Measurements from ENCODE around the gene CHST12.
"Not testable (repeated sequence)": the region's sequence is repeated elsewhere in the genome, so short reads cannot be mapped to it uniquely, and the experiment has no call there.

The CHST12 gene

DNA sequence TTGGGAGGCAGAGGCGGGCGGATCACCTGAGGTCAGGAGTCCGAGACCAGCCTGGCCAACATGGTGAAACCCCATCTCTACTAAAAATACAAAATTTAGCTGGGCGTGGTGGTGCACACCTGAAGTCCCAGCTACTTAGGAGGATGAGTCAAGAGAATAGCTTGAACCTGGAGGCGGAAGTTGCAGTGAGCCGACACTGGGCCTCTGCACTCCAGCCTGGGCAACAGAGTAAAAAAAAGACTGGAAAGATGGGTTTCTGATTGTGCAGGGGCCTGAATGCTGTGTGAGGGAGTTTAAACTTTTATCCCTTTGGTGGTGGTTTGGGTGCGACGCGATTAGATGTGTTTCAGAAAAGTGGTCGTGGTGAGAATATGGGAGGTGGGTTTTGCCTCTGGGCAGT lies 1.8 kb downstream of the CHST12 start:
- DNase-seq, result no peak

DNA sequence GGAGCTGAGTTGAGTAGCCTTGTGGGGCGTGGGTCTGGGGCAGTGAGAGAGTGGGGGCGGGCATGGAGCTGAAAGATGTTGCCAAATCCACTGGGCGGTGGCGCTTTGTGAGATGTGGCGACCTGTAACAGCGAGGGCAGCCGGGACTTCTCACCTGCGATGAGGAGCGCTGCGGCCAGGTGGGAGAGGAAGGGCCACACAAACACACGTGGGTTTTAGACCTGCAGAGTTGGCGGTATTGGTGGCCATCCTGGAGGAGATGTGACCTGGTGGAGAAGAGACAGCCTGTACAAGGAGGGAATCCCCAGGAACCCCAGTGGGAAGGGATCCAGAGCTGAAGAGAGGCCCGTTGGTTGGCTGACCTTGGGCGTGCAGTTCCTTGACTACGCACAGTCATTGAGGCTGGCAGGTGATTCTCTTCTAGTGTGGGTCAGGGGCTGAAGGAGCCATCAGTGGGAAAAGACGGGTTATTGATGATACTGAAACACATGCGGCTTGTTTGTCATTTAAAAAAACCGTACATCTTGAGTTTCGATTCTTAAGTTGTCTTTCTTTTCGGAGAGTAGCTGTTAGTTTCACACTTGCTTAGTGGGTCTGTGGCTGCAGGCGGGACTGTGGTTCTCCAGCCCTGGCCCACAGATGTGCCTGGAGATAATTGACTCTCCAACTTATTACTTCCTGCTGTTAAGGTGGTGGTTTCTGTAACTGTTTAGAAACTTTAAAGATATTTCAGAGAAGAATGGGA lies 2.4 kb downstream of the CHST12 start:
- DNase-seq, result peak; percentile 35 to 41

DNA sequence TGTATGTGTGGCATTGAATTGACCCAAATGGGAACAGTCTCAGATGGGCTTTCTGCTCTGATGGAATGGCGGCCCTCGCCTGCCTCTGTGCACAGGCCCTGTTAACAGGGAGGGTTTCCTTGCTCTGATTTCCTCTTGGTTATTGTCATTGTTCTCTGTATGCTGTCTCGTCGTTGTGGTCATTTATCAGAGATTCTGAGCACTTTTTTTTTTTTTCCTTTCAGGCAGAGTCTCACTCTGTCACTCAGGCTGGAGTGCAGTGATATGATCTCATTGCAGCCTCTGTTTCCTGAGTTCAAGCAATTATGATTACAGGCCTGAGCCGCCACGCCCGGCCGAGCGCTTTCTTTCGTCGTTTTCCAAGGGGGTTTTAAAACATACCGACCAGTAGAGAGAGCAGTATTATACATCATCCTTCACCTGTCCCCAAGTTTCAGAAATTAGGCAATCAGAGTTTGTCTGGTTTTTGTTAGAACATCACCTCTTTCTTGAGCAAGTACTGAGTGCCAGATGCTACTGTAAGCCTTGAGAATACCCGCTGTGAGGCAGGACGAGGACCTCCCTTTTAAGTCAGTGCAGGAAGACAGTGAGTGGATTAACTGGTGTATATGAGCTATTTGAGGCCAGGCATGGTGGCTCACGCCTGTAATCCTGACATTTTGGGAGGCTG lies 6.5 kb downstream of the CHST12 start:
- DNase-seq, result no peak

DNA sequence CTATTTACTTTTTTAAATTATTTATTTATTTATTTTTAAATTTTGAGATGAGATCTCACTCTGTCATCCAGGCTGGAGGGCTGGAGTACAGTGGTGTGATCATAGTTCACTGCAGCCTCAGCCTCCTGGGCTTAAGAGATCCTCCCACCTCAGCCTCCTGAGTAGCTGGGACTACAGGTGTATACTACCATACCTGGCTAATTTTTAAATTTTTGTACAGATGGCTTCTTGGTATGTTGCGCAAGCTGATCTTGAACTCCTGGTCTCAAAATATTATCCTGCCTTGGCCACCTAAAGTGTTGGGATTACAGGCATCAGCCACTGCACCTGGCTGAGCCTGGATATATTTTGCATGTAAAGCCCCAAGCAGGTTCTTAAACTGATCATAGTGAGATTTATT lies 7.6 kb downstream of the CHST12 start:
- no peak for DNase-seq

DNA sequence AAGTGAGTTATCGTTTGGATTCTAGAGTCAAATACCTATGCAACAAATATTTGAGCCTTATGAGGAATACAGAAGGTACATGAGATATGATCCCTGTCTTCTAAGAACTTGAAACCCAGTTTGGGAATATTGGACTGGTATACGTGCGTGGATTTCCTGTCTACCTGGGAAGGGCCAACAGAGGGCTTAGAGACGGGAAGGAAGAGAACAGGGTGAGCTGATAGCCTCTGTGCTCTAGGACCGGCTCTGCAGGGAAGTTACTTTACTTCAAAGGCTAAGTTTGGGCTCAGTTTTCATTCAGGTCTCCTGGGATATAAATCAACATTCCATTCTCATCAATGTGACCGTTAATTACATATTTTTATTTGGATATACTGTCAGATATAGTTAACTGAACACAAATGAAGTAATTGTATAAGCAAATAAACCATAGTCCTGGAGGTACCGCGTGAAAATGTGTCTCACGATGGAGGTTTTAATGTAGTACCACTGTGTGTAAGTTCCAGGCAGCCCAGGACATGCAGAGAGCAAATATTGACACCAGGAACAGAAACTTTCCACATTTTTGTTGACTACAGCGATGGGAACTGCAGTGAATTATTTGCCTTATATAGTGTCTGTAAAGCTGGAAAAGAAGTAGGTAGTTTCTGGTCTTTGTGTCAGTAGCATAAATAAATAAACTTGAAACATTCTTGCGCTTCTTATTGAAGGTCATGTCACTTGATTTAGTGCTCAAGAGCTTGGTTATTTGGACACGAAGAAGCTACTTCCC lies 8.6 kb downstream of the CHST12 start:
- no peak for DNase-seq

DNA sequence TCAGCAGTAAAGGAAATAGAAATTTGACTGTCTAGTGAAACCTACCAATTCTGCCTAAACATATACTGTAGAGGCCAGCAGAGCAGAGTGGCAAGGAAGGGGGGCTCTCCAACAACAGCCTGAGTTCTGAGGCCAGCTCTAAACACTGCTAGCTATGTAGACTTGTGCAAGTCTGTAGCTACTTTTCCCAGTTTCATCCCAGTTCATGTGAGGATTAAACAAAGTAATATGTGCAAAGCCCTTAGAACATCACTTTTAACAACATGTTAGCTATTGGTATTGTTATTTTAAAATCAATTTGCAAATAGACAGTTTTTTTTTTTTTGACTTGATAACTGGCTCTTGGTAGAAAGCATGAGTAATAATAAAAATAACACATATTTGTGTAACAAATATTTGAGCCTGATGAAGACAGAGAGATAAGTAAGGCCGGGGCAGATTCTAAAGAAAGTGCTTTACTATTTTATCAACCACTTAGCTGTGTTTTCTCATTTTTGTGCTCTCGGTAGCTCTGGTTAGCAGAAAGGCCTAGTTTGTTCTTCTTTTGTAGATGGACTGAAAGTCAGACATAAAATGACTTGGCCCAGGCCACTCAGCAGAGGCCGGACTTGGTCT lies 9.3 kb downstream of the CHST12 start:
- no peak for DNase-seq

DNA sequence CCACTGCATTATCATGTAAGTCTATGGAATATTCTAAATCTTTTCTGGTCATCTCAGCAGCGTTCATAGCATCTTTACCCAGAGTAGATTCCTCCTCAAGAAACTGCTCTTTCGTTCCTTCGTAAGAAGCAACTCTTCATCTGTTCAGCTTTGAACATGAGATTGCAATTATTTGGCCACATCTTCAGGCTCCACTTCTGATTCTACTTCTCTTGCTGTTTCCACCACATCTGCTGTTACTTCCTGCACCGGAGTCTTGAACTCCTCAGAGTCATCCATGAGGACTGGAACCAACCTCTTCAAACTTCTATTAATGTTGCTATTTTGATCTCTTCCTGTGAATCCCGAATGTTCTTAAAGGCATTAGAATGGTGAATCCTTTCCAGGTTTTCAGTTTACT lies 12.7 kb downstream of the CHST12 start:
- no peak for DNase-seq

DNA sequence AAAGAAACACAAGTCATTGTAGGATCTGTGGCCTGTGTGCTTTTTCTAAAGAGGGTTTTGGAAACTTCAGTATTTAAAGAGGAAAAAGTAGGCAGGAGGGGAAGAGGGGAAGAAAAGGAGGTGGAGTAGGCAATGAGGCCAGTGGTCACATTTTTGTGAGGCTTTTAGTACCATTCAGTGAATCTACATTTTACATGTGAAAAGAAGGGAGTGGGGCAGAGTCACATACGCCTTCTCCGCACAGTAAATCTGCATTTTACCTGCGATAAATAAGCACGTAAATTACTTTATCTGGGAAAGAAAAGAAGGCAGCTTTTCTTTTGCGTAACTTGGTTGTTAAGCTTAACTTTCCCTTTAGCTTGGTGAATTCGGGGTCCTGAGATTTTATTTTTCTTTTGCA lies 13.2 kb downstream of the CHST12 start:
- DNase-seq, result no peak

DNA sequence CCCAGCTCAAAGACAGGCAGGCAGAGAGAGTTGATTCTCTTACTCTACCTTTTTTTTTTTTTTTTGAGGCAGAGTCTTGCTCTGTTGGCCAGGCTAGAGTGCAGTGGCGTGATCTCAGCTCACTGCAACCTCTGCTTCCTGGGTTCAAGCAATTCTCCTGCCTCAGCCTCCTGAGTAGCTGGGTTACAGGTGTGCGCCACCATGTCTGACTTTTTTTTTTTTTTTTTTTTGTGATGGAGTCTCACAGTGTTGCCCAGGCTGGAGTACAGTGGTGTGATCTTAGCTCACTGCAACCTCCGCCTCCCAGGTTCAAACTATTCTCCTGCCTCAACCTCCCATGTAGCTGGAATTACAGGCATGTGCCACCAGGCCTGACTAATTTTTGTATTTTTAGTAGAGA lies 13.8 kb downstream of the CHST12 start:
- DNase-seq, result not testable (repeated sequence)

DNA sequence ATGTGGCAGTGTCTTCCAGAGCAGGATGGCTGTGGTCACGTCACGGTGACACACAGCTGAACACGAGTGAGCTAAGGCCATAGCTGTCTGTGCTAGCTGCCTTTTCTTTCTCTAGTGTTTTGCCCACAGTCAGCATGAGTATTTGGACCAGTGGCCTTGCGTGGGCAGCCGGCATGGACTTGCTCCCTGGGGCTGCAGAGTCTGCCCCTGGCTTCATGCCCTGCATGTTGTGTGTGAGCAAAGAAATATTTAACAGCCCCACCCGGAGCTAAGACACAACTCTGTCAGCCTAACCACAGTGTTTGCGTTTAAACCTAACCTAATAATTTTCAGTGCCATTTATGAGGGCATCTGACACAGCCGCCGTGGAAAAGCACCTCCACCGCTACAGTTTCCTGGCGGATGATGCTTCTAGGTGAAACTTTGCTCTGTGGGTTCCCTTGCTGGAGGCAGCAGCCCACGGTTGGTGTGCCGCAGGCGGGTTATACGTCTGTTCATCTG lies 14.6 kb downstream of the CHST12 start:
- DNase-seq, result no peak

DNA sequence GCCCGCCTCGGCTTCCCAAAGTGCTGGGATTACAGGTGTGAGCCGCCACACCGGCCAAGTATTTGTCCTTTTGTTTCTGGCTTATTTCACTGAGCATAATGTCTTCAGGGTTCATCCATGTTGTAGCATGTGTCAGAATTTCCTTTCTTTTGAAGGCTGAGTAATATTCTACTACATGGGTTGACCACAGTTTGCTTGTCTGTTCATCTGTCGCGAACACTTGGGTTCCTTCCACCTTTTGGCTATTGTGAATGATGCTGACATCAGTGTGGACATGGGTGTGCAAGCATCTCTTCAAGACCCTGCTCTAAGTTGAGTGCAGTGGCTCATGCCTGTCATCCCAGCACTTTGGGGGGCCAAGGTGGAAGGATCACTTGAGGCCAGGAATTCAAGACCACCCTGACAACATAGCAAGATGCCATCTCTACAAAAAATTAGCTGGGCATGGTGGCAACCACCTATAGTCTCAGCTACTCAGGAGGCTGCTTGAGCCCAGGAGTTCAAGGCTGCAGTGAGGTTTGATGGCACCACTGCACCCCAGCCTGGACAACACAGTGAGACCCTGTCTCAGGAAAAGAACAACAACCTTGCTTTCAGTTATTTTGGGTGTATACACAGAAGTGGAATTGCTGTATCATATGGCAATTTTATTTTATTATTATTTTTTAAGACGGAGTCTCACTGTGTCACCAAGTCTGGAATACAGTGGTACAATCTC lies 17.0 kb downstream of the CHST12 start:
- DNase-seq, result no peak

DNA sequence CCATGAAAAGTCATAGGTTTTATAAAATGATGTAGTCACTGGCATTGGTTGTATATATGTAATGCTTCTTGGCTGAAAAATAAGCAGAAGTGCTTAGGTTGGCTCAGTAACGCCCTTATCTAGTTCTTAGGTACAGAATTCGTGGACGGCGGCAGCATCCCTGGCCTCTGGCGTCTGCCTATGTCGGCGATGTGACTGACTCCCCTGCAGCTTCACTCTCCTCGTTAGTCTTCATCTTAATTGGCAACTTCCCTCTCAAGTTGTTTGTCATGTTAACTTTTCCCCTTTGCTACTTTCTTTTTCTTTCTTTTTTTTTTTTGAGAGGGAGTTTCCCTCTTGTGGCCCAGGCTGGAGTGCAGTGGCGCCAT lies 18.5 kb downstream of the CHST12 start:
- no peak for DNase-seq

DNA sequence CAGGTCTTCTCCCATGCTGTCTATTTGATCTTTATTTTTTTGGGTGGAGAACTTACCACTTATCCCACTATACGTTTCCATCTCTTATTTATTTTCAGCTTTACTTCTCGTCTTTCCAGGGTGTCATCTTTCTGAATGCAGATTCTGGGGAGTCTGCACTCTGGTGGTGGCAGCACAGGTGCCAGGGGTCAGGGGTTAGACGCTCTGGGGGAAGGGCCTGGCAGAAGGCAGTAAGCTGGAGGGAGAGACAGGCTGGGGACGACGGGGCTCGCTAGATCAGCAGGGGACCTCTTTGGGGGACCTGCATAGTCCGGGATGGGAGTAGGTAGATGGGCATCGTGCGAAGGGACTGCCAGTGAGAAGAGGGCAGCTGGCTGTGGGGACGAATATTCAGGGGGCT lies 22.3 kb downstream of the CHST12 start:
- DNase-seq, result no peak

DNA sequence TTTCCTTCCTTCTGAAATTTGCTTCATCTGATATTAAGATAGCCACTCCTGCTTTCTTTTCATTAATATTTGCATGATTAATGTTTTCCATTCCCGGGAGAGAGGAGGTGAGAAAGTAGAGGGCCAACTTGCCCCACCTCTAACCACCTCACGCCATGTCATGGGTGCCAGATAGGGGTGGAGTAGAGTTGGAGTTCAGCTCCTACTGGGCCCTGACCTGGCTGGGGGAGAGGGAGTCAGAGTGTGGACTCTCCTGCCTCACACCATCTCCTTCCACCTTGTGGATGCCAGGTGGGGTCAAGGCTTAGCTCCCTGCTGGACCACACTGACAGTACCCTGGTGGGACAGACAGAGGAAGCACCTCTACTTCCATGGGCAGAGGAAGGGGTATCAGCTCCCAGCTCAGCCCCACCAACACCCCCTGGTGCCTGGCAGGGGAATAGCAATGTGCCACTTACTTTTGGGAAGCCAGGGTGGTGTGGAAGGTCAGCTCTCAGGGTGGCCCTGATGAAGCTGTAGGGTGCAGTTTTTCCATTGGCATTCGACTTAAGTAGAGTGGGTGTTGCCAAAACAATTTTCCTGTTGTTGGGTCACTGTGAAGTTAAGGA lies 28.0 kb downstream of the CHST12 start:
- DNase-seq, result peak in 1 of 2 experiments; percentile 25

DNA sequence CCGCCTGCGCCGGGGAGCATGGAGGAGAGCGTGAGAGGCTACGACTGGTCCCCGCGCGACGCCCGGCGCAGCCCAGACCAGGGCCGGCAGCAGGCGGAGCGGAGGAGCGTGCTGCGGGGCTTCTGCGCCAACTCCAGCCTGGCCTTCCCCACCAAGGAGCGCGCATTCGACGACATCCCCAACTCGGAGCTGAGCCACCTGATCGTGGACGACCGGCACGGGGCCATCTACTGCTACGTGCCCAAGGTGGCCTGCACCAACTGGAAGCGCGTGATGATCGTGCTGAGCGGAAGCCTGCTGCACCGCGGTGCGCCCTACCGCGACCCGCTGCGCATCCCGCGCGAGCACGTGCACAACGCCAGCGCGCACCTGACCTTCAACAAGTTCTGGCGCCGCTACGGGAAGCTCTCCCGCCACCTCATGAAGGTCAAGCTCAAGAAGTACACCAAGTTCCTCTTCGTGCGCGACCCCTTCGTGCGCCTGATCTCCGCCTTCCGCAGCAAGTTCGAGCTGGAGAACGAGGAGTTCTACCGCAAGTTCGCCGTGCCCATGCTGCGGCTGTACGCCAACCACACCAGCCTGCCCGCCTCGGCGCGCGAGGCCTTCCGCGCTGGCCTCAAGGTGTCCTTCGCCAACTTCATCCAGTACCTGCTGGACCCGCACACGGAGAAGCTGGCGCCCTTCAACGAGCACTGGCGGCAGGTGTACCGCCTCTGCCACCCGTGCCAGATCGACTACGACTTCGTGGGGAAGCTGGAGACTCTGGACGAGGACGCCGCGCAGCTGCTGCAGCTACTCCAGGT lies 29.7 kb downstream of the CHST12 start:
- DNase-seq, result no peak

DNA sequence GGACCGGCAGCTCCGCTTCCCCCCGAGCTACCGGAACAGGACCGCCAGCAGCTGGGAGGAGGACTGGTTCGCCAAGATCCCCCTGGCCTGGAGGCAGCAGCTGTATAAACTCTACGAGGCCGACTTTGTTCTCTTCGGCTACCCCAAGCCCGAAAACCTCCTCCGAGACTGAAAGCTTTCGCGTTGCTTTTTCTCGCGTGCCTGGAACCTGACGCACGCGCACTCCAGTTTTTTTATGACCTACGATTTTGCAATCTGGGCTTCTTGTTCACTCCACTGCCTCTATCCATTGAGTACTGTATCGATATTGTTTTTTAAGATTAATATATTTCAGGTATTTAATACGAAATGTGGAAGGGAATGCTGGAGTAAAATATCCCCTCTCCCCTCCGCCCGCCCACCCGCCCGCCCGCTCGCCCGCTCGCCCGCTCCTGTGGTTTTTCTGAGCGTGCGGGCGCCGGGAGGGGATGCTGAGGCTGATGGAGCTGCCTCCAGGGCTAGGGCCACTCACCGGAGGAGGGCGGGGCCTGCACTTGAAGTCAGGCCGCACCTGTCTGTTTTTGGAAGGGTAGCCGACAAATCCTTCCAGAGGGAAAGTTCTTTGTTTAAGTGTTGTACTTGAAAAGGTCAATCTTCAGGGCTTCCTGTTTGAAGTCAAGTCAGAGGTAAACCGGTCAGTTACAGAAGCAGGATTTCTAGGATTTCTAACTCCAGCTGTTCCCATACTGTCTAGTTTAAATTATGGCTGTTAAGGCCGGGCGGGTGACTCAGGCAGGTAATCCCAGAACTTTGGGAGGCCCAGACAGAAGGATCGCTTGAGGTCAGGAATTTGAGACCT lies 30.5 kb downstream of the CHST12 start:
- DNase-seq, result no peak

DNA sequence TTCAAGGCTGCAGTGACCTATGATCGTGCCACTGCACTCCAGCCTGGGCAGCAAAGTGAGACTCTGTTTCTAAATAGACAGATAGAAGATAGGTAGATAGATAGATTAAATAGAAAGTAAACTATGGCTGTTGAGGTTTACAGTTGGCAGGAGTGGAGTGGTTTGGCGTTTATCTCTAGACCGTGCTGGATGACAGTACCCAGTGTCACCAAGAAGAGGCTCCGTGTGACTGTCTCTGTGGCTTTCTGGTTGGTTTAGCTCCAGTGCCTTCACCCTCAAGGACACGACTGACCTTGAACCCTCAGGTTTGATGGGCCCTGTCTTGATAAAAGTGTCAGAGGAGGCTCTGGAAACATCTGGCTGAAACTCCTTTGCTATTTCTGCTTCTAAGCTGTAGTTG lies 31.7 kb downstream of the CHST12 start:
- no peak for DNase-seq

DNA sequence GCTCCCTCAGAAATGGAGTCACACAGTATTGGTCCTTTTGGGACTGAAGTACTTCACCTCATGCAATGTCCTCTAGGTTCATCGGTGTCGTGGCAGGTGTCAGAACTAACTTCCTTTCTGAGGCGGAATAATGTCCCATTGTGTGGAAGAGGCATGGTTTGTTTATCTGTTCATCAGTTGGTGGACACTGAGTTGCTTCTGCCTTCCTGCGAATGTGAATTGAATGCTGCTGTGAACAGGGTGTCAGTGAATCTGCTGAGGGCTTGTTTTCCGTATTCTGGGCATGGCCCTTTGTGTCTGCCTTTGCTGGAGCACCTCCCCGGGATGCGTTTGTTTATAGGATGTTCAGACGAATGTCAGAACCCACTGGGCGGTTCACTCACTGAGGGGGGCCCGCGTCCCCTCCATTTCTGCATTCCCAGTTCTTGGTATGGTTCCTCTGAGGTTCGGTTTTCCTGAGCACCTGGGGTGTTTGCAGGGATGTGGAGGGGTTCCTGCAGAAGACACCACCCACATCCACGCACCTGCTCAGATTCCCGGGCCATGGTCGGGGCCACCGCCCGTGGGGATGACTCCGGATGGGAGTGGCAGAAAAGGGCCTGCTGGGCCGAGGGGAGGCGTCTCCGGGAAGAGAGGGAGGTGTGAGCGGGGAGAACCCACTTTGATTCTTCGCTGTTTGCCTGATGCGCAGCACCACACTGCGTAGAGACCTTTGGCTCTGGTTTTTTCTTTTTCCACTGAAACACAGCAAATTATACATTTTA lies 33.1 kb downstream of the CHST12 start:
- no peak for DNase-seq

DNA sequence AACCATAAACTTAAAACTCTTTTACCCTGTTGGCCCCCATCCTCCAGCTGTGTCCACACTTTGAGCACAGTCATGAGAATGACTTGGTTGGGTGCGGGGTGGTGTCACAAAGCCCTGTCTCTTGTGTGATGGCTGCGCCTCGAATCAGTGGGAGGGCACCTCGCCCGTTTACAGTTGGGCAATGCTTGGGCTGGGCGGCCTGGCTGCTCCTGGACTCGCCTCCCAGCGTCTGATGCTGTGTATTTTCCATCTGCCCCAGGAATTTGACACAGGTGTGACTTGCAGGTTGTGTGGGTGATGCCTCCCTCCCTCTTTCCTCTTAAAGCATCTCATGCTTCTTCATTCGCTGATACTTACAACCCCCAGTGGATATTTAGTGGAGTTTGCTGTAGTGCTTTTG lies 33.7 kb downstream of the CHST12 start:
- DNase-seq, result no peak
